Epithelial cell of proximal tubule (primary cell): Measurements from ENCODE around the gene KCNQ1. TPM values are rescaled to one million over a fixed set of nuclear protein-coding genes. Genes with fewer than 3 reads are reported as not detected.

Experiments used
- DNase-seq: peaks from one replicate; pipeline ENCODE4 v3.0.0-alpha.2; 2011; ENCODE audit warnings: low read depth
- H3K4me3 ChIP-seq: 2 replicates; pipeline ENCODE4 v1.5.1; 2011; ENCODE audit warnings: low read depth, mild to moderate bottlenecking, low read length
- CTCF ChIP-seq: conservative IDR thresholded peaks from 2 replicates; pipeline ENCODE4 v1.5.1; 2012; ENCODE audit warnings: low read depth, mild to moderate bottlenecking, low read length
- total RNA-seq: library from RNA; depleted of rRNA; stranded (reverse); fragments of >200 nt; gene quantifications from 2 replicates; pipeline ENCODE4 v1.2.3, GENCODE V29; 2015

KCNQ1 gene
- total RNA-seq, 1 donor from 2014 or later = 0.46 TPM

GRCh38 chr11:2655016-2655719 lies 210.4 kb downstream of the KCNQ1 start:
- H3K4me3 ChIP-seq = no peak overlapping the region
- TF ChIP-seq CTCF = no peak
- no peak for DNase-seq

DNA sequence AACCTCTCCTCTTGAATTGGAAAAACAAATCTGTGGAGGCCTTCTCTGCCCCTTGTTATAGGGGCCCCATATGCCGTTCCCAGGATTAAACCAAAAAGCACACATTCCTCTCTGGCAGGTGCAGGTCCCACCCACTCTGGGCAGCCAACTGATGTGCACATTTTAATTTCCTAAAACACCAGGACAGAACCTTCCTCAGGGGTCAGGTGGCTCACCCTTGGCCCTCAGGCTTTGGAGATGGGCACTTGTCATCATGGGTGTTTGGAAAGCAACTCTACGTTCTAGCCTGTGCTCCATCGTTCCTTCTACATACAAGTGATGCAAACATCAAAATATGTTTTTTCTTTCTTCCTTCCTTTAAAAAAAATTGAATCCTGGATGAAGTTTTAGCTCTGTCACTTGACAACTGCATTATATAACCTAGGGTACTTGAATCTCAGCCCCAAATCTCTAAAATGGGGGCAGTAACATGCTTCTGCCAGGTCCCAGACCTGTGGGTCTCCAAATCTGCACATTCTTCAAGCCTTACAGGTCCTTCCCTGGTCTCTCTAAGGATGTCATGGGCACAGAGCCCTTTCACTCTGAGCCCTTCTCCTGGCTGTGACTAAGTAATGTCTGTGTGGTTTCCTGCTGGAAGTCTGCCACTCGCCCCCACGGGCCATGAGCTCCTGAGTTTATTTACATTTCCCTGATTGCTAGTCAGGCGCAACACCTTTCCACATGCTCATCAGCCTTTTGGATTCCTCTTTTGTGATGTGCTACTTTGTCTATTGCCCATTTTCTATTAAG lies 211.2 kb downstream of the KCNQ1 start:
- no peak for TF ChIP-seq CTCF
- peak; percentile 9 for DNase-seq
- no peak overlapping the region for H3K4me3 ChIP-seq

- H3K4me3 ChIP-seq = no peak overlapping the region
- no peak for DNase-seq
- TF ChIP-seq CTCF = no peak
Measured at GRCh38 chr11:2656859-2657258, 212.1 kb downstream of the KCNQ1 start.

GRCh38 chr11:2657697-2658284 lies 213.0 kb downstream of the KCNQ1 start:
- no peak overlapping the region for H3K4me3 ChIP-seq
- no peak for TF ChIP-seq CTCF
- no peak for DNase-seq

GRCh38 chr11:2660357-2660939 lies 215.6 kb downstream of the KCNQ1 start:
- no peak overlapping the region for H3K4me3 ChIP-seq
- no peak for DNase-seq
- no peak for TF ChIP-seq CTCF

DNA sequence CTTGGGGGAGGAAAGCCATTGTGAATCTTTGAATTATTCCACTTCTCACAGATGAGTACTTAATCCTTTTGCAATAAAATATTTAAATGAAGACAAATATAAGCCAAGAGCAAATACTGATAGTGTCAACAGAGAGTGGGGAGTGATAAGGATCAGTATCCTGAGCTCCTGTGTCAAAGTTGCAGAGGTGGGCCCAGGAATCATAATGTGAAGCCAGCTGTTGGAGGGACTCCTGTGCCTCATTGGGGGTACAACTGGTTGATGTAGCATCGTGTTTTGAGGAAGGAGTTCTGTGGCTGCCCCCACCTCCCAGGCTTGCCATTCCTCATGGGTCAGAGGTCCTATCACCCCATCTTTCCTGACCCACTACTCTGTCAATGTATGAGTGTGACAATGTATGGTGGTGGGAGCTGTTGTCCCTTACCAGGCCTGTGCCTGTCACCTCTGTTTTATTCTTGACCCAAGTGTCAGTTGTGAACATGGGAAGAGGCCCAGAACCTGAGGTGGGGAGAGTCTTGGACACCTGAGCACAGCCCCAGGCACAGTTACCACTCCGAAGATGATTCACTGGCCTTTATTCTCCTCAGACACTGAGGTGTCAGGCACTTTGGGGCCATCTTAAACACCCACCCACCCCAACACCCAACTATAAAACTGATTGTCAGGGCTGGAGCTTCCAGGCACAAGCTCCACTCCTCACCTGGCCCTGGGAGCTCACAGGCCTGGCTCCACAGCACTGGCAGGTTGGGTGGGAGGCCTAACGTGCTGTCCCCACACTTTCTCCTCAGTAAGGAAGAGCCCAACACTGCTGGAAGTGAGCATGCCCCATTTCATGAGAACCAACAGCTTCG lies 216.6 kb downstream of the KCNQ1 start:
- no peak overlapping the region for H3K4me3 ChIP-seq
- DNase-seq = no peak
- no peak for TF ChIP-seq CTCF
